ENCODE measurements around the gene SYT9.

- no peak for TF ChIP-seq OSR1 (CRISPR knock-in tag; IDR thresholded peaks at IDR 0.05)
- TF ChIP-seq TOX (CRISPR knock-in tag; IDR thresholded peaks at IDR 0.05; ENCODE audit: borderline replicate concordance): no peak
- no peak for TF ChIP-seq CSDC2 (CRISPR knock-in tag; IDR thresholded peaks at IDR 0.05)
- TF ChIP-seq PATZ1 (CRISPR knock-in tag; IDR thresholded peaks at IDR 0.05; ENCODE audit: borderline replicate concordance): no peak
- TF ChIP-seq RARB (CRISPR knock-in tag; IDR thresholded peaks at IDR 0.05): no peak
- no peak for TF ChIP-seq ZFP30 (CRISPR knock-in tag; IDR thresholded peaks at IDR 0.05)
Measured at GRCh38 chr11:7306900-7307299, 55.2 kb downstream of the SYT9 start.
